AG20443 (cell line): ENCODE measurements around the gene SERPIND1.

Experiments
- DNase-seq: peaks from one replicate; pipeline ENCODE4 v3.0.0; 2012; ENCODE audit warnings: low spot score, mixed read lengths

The SERPIND1 gene

GRCh38 chr22:20792221-20792965 is 18.5 kb downstream of the SERPIND1 start:
- DNase-seq = no peak

DNA sequence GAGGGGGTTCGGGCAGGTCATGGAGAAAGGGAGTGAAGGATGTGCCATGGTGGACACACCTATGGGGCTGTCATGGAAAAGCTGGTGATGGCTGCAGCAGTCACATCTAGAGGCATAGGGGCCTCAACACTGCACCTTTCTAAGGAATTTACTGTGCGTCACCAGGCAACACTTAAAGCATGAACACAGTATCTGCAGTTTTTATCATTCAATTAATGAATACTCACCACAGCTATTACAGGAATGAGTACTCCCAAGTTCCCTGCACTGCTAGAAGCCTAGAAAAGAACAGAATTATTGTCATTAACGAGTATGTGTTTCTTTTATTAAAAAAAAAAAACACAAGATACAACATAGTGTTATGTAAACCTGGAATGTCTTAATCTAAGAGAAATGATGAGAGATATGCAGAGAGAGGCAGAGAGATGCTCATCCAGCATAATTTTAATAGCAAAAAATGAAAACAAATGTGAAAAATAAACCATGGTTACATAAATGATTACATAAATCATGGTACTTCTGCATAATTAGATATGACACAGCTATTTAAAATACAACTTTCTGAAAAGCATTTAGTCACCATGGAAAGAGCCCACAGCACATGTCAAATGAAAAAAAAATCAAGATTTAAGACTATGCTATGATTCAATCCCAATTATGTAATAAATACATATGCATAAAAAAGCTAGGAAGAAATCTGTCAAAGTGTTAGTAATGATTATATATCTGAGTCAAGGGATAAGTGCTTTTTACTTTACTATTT is 19.2 kb downstream of the SERPIND1 start:
- DNase-seq = peak; percentile 29

DNA sequence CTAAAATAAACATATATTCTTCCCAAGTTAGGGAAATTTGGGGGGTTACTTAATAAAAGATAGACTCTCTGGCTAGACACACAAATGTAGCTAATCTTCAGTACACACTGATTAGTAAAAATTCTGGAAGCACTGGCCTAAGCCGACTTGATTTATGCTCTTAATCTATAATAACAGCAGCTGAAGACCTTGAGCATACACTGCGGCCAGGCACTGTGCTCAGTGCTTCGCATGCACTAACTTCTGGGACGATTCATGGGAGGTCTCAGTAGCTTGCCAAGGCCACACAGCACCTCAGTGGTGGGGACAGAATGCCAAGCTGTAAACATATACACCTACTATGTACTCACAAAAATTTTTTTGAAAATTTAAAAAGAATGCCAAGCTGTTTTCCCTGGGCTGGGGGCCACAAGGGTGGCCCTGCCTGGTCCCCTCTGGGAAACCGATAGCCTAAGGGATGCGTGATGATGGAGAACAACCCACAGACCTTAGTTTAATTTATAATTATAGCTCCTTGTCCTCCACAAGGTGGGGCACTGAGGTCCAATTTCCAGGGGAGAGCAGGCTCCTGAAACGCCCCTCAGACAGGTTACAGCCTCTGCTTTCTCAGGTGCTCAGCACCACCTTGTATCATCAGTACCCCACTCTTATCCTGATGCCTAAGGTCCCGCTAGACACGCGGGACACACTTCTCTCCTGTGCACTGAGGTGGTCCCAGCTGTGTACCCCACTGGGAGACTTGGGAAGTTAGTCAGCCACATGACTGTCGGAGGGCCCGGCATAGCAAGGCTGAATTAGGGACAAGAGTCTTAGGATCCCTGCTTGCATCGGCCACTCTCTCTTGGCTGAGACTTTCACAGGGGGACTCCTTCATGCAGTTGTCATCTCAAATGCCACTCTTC is 20.1 kb downstream of the SERPIND1 start:
- no peak for DNase-seq

DNA sequence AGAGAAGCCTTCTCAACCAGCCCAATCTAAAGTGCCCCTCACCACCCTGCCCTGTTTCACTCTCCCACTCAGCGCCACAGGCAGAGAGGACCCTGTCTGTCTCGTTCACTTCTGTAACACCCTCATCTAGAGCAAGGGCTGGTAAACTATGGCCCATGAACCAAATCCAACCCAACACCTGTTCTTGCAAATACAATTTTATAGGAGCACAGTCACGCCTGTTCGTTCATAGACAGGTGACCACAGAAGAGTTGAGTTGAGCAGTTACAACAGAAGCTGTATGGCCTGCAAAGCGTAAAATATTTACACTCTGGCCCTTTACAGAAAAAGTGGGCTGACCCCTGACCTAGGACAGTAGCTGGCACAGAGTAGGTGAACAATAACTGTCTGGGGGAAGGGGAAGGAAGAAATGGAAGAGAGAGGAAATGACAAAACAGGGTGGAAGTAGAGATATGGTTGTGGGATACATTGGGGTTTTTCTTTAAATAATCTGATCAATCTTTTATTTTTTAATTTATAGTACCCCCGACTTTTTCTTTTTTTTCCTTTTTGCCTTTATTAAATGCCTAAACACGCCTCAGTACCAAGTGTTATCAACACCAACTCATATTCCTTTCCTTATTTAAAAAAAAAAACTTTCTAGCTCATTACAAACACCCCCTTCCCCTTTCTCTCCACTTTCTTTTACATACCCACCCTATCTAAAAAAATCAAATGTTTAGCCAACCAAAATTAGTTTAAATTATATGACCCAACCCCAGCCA is 20.9 kb downstream of the SERPIND1 start:
- DNase-seq = no peak

GRCh38 chr22:20796731-20797130 is 22.8 kb downstream of the SERPIND1 start:
- no peak for DNase-seq

DNA sequence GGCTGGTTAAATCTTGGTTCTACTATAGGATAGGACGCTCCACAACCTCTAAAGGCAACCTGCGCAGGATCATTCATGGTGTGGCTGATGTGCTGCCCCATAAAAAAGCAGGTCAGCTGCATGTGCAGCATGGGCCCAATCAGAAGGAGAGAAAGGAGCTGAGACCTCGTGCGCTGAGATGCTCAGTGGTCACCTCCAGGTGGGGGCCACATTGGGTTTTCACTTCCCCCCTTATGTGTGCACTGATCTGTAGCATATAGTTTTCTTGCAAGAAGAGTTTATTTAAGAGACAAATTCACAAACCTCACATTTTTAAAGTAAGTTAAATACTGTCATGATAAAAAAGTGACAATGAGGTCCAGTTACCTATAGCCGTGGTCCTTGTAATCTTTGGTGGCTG is 24.3 kb downstream of the SERPIND1 start:
- no peak for DNase-seq

GRCh38 chr22:20798974-20799373 is 25.1 kb downstream of the SERPIND1 start:
- DNase-seq = no peak

- DNase-seq = no peak
These were observed 25.5 kb downstream of the SERPIND1 start for GRCh38 chr22:20799449-20799848.

- no peak for DNase-seq
These were observed 28.5 kb downstream of the SERPIND1 start for GRCh38 chr22:20802452-20802851.

DNA sequence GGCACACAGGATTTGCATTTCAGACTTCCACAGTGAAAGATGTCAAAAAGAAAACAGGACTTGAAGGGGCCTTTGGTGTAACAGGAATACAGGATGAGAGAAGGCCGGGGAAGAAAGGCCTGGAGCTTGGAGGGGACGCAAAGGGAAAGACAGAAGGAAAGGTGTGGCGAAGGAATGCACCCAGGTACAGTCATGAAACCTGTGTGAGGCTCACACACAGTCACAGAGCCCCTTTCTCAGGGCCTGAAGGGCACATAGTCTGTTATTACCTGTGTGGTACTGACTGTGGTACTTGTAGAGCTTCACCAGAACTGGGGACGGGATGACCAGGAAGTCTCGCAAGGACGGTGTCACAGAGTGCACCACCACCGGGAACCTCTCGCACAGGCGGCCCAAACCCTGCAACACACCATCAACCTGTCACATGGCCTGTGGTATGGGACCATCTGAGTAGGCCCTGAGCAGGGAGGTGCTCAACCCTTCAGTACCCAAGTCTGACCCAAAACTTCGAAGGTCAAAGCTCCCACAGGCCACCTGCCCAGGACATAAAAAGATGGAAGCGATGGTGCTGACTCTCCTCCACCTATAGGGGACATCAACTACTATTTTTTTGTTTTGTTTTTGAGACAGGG is 29.1 kb downstream of the SERPIND1 start:
- DNase-seq = no peak

DNA sequence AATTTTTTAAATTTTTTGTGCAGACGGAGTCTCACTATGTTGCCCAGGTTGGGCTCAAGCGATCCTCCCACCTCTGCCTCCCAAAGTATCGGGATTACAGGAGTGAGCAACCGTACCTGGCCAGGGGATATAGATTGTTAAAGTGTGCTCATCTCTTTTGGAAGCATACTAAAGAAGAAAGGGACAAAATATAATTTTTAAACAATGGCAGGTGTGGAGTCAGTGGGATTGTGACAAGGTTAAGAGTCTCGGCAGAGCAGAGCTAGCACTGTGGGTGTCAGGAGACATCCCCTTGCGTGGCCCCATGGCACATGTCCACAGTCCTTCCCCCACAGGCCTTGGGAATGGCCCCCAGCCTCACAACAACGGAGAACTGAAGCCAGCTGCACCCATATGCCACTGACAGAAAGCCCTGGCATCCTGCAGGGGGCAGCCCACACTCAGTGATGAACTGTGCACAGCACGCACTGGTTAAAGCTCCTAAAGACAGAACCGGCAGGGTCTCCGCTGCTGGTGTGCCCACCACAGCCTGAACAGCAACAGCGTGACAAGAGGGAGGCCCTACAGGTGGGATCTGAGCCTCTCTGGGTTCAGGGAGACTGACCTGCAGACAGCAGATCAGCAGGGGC is 29.9 kb downstream of the SERPIND1 start:
- peak; percentile 52 for DNase-seq

DNA sequence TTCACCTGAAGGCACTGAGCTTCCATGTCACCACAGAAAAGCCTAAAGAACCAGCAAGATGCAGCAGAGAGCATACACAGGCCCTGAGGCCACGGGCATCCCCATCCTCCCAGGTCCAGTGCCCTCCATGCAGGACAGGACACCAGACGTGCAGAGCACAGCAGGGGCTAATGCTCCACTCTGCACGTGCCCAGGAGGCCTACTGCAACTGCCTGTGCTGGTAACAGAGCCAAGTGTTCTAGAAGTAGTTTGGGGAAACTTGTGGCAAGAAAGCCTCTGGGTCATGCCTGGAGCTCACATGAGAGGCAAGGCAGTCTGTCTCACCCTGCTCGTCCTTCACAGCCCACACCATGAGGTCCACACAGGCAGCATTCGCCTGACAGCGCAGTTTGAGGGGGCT is 30.7 kb downstream of the SERPIND1 start:
- no peak for DNase-seq

DNA sequence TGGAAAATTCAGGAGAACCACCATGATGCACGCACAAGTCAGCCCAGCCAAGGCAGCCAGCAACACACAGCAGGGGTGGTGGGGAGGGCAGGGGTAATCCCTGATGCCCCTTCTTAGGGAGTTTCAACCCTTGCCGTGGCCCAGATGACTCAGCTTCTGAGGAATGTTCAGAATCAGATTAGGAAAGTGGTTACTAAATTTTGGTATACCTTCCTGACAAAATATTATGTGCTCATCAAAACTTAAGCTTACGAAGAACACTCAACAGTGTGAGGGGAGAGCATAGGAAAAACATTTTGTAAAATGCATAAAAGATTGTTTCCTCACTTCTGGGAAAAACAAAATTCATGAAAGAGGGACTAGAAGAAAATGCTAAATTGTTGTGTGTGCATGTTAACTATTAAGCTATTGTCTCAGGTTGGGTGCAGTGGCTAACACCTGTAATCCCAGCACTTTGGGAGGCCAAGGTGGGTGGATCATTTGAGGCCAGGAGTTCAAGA is 32.1 kb downstream of the SERPIND1 start:
- DNase-seq = peak; percentile 43

DNA sequence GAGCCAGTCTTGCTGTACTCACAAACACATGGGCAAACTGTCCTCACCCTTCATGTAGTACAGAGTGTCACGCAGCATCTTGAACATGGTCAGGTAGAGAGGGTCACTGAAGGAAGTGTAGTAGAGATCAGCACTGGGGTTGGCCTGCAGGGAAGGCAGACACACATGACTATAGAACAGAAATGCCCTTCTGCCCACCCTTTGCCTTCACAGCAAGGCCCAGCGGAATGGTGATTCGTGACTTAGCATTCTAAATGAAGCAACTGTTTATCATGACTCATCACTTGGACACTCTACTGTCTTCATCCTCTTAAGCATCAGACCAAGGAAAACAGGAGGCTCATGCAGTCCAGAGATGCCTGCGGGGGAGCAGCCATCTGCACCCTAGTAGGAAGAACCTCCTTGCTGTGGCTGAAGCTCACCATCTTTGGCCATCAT is 33.4 kb downstream of the SERPIND1 start:
- peak; percentile 94 for DNase-seq

- DNase-seq = no peak
These were observed 34.9 kb downstream of the SERPIND1 start for GRCh38 chr22:20808844-20809243.

DNA sequence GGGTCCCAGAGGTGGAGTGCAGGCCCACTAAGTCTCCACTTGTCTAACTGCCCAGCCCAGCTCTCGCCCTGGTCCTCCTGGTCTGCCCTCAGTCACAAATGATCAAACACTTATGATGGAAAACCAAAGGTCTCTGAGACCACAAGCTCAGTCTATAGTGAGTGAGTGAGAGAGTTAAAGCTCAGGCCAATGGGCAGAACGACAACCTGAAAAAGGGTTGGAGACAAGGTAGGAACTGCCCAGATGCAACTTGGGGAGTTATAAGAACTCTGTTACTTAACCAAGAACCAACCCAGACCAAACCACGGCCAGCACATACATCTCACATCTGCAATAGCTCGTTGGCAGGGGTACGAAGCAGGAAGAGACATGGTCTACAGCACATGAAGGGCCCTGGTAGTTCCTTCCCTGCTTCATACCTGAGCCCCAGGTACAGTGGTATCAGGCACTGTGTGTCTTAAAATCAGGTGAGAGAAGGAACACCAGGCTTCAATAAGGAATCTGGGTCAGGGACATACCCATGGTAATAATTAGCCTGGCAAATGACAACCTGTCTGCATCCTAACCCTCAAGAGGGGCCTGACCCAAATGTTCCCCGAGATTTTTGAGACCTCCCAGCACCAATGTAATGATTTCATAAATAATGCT is 35.7 kb downstream of the SERPIND1 start:
- no peak for DNase-seq

- DNase-seq = no peak
These were observed 36.7 kb downstream of the SERPIND1 start for GRCh38 chr22:20810645-20811044.

GRCh38 chr22:20811171-20811570 is 37.3 kb downstream of the SERPIND1 start:
- DNase-seq = no peak

DNA sequence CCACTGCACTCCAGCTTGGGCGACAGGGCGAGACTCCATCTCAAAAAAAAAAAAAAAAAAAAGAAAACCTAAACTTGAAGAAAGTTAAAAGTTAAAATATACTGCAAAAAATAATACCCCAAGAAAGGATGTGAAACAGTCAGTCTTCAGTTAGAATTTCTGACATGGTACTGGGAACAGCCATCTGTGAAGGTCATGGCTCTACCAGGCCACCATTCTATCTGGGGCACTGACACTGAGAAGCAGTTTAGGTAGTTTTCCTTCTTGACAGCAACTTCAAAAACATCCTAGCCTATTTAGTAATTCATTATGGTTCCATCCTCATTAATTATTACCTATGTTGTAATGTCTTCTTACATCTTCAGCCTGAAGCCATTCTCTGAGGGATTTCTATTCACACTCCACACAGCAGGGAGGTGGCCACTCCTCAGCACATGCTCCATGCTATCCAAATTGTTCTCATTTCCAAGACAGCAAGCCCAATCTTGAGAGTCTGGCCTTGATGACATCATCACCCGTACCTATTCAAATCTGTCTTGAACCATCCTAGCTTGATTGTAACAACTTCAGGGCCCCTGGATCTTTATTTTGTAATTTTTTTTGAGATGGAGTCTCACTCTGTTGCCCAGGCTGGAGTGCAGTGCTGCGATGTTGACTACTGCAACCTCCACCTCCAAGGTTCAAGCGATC is 38.2 kb downstream of the SERPIND1 start:
- DNase-seq = no peak
